Tongue (tissue), 3 donors: ENCODE data around the gene SNX6. TPM values are rescaled to one million over a fixed set of nuclear protein-coding genes. Genes with fewer than 3 reads are reported as not detected.
"Not testable (repeated sequence)": the region's sequence is repeated elsewhere in the genome, so short reads cannot be mapped to it uniquely, and the experiment has no call there.

Source experiments
- DNase-seq: peaks from one replicate; pipeline ENCODE4 v3.0.0-alpha.2; 2015
- small RNA-seq: library from RNA; depleted of rRNA; stranded (forward); fragments of <200 nt; gene quantifications from one replicate; pipeline ENCODE3, GENCODE V24; 2014; ENCODE audit warnings: low replicate concordance
- total RNA-seq: library from RNA; depleted of rRNA; stranded (reverse); fragments of >200 nt; gene quantifications from one replicate; pipeline ENCODE4 v1.2.3, GENCODE V29; 2014

Gene SNX6
- total RNA-seq, 1 donor from 2014 or later, result 157 TPM

GRCh38 chr14:34520304-34520970, 109.5 kb downstream of the SNX6 start:
- not testable (repeated sequence) for DNase-seq

Small RNA genes lying within 50 kb of the gene (small RNA-seq; reads per million reads assigned to genes)
- not detected for gene RNU1-27P
- gene RNU1-28P, result not detected
- gene RNU6-1261P, result not detected

Other genes starting within 250 kb of the SNX6 start
- gene SPTSSA, start 167.9 kb downstream of the SNX6 start, total RNA-seq, result 25.6 TPM
- gene EAPP, start 90.4 kb downstream of the SNX6 start, total RNA-seq, result 43.0 TPM
- gene CFL2, start 84.4 kb upstream of the SNX6 start, total RNA-seq, result 478 TPM
- 25.7 TPM for gene BAZ1A, start 245.2 kb upstream of the SNX6 start, total RNA-seq